Omental fat pad (tissue), 4 donors: Measurements from ENCODE around the gene RASL10A. TPM values are rescaled to one million over a fixed set of nuclear protein-coding genes. Genes with fewer than 3 reads are reported as not detected.

ENCODE experiments used
- ATAC-seq: fragments of 150-250 bp; one replicate; pipeline ENCODE4 v1.9.1; 2016; ENCODE audit warnings: mild to moderate bottlenecking, moderate library complexity; ENCODE audit not compliant: low FRiP score
- DNase-seq: peaks from one replicate; pipeline ENCODE4 v3.0.0-alpha.2; 2019; ENCODE audit warnings: low spot score
- small RNA-seq: library from RNA; depleted of rRNA; stranded (forward); fragments of <200 nt; gene quantifications from one replicate; pipeline ENCODE3, GENCODE V24; 2016
- total RNA-seq, 4 donors: library from RNA; depleted of rRNA; stranded (reverse); fragments of >200 nt; gene quantifications; one replicate each; pipeline ENCODE4 v1.1.0, GENCODE V29; 2016
- TF ChIP-seq, protein P1 (sequence below), 3 donors: fragments of 450-650 bp; IDR thresholded peaks; one replicate each; pipeline ENCODE4 v1.5.1; 2016 to 2017; ENCODE audit warnings: antibody characterized with exemption in 3 of 3, mild to moderate bottlenecking in 3 of 3, moderate library complexity in 2 of 3

Gene RASL10A
- total RNA-seq, 4 donors from 2014 or later, result 0.56 to 2.6 (median 1.5) TPM; not detected in 1

DNA sequence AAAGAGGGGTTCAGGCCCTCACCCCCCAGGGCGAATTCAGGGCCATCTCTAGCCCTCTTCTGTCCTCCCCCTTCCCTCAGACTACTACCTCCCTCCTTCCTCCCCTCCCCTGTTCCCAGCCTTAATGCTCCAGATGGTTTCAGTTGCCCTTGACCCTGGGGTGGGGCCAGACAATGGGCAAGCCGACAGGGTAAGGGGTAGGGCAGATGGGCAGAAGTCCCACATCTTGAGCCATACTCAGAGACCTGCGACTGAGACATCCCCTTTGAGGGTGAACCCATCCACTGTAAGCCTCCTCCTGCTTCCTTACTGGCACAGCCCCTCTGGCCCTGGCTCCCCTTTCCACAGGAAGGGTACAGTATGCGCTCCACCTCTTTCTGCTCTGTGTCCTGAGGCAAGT is 49.6 kb downstream of the RASL10A start:
- ATAC-seq (no peak), DNase-seq (no peak)
- TF ChIP-seq, protein P1, sequence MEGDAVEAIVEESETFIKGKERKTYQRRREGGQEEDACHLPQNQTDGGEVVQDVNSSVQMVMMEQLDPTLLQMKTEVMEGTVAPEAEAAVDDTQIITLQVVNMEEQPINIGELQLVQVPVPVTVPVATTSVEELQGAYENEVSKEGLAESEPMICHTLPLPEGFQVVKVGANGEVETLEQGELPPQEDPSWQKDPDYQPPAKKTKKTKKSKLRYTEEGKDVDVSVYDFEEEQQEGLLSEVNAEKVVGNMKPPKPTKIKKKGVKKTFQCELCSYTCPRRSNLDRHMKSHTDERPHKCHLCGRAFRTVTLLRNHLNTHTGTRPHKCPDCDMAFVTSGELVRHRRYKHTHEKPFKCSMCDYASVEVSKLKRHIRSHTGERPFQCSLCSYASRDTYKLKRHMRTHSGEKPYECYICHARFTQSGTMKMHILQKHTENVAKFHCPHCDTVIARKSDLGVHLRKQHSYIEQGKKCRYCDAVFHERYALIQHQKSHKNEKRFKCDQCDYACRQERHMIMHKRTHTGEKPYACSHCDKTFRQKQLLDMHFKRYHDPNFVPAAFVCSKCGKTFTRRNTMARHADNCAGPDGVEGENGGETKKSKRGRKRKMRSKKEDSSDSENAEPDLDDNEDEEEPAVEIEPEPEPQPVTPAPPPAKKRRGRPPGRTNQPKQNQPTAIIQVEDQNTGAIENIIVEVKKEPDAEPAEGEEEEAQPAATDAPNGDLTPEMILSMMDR (IDR thresholded peaks at IDR 0.05), result no peak

DNA sequence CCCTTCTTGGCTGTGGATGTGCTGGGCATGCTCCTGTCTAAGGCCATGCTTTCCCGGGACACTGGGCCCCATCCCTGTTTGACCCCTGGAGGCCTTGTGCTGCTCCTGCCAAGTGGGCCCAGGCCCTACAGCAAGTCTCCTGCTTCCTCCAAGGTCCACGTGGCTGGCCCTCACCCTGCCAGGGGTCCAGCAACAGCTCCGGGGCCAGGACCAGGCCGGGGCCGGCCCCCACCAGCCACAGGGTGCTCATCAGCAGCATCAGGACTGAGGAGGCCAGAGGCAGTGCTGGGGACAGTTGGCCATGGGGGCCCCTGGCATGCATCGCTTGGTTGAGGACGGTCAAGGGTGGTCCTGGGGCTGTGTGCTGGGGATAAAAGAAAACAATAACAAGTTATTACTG is 50.2 kb downstream of the RASL10A start:
- DNase-seq, result no peak
- no peak for ATAC-seq
- TF ChIP-seq, protein P1 (IDR thresholded peaks at IDR 0.05), result no peak

DNA sequence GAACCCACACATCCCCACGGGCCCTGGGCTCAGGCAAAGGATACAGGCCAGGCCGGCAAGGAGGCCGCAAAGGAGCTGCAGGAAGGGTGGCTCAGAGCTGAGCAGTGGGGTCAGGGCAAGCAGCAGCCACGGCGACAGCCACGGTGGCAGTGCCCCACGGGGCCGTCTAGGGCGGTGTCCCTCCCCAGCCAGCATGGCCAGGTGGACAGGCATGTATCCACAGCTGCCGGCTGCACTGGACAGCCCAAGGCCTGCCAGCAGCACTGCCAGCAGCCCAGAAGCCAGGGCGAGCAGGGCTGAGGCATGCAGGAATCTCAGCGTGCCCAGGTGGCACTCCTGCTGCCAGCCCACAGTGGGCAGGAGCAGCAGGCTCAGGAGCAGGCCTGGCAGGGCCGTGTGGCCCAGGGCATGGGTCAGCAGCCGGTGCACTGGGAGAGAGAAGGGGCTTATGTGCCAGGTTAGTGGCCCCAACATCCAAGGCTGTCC is 51.7 kb downstream of the RASL10A start:
- TF ChIP-seq, protein P1 (IDR thresholded peaks at IDR 0.05), result no peak
- no peak for ATAC-seq
- no peak for DNase-seq

Small RNA genes within 50 kb of the gene (small RNA-seq; reads per million reads assigned to genes)
- not detected for gene MIR3653

Other genes with a start within 250 kb of the RASL10A start
- gene KREMEN1, start 242.7 kb downstream of the RASL10A start, total RNA-seq, result 10 to 100 TPM; 11.1 to 23.8 (median 13.9) TPM
- 1 to 10 TPM; 1.5 to 2.5 (median 1.7) TPM for gene EMID1, start 109.8 kb downstream of the RASL10A start, total RNA-seq
- 10 to 100 TPM; 15.0 to 30.8 (median 25.4) TPM for gene RHBDD3, start 47.7 kb downstream of the RASL10A start, total RNA-seq
- 100 to 1,000 TPM; 190 to 274 (median 202) TPM for gene EWSR1, start 47.4 kb downstream of the RASL10A start, total RNA-seq
- gene GAS2L1, start 9.0 kb downstream of the RASL10A start, total RNA-seq, result 10 to 100 TPM; 13.4 to 29.0 (median 22.7) TPM
- gene AP1B1, start 72.9 kb upstream of the RASL10A start, total RNA-seq, result 10 to 100 TPM; 58.0 to 77.3 (median 75.3) TPM
- not detected for gene RFPL1, start 122.9 kb upstream of the RASL10A start, total RNA-seq
- 1 to 10 TPM in 1 of 4 donors, under 1 TPM in 3; 0.32 to 1.4 (median 0.42) TPM for gene NEFH, start 164.5 kb upstream of the RASL10A start, total RNA-seq
- gene THOC5, start 238.1 kb upstream of the RASL10A start, total RNA-seq, result 10 to 100 TPM; 21.0 to 54.2 (median 29.4) TPM